Fibroblast of pulmonary artery (primary cell): ENCODE measurements around the gene PPP1R26.
A peak's percentile ranks its signal among the peaks of the same experiment; 100 is the strongest.
"Not testable (repeated sequence)": the region's sequence is repeated elsewhere in the genome, so short reads cannot be mapped to it uniquely, and the experiment has no call there.

Experiments used
- DNase-seq: peaks from one replicate; pipeline ENCODE4 v3.0.0-alpha.2; 2010; ENCODE audit warnings: low read depth
- H3K4me3 ChIP-seq: replicated peaks from 2 replicates; pipeline ENCODE4 v1.5.1; 2011; ENCODE audit warnings: low read depth, mild to moderate bottlenecking, control low read depth, low read length, moderate library complexity
- CTCF ChIP-seq: IDR thresholded peaks from 2 replicates; pipeline ENCODE4 v1.5.1; 2011; ENCODE audit warnings: mild to moderate bottlenecking, control low read depth, low read length, inconsistent platforms; ENCODE audit errors: missing control alignments

The PPP1R26 gene

GRCh38 chr9:135442075-135442474, 37.5 kb upstream of the PPP1R26 start:
- TF ChIP-seq CTCF = no peak
- peak; percentile 48 for DNase-seq
- no peak overlapping the region for H3K4me3 ChIP-seq

- TF ChIP-seq CTCF = no peak
- DNase-seq = no peak
- H3K4me3 ChIP-seq = no peak overlapping the region
Measured at GRCh38 chr9:135443797-135444425, 35.7 kb upstream of the PPP1R26 start.

GRCh38 chr9:135447126-135447525, 32.5 kb upstream of the PPP1R26 start:
- no peak for TF ChIP-seq CTCF
- no peak for DNase-seq
- H3K4me3 ChIP-seq = no peak overlapping the region

- peak; percentile 20 for DNase-seq
- H3K4me3 ChIP-seq = no peak overlapping the region
- TF ChIP-seq CTCF = no peak
Measured at GRCh38 chr9:135448663-135449100, 30.9 kb upstream of the PPP1R26 start.

- not testable (repeated sequence) for DNase-seq, H3K4me3 ChIP-seq
Measured at GRCh38 chr9:135449532-135449931, 30.1 kb upstream of the PPP1R26 start.

GRCh38 chr9:135450956-135451355, 28.6 kb upstream of the PPP1R26 start:
- no peak for DNase-seq
- H3K4me3 ChIP-seq = no peak overlapping the region
- no peak for TF ChIP-seq CTCF

GRCh38 chr9:135451909-135452308, 27.7 kb upstream of the PPP1R26 start:
- DNase-seq, H3K4me3 ChIP-seq: not testable (repeated sequence)

- no peak overlapping the region for H3K4me3 ChIP-seq
- DNase-seq = no peak
- TF ChIP-seq CTCF = no peak
Measured at GRCh38 chr9:135454737-135455136, 24.8 kb upstream of the PPP1R26 start.
